Panc1 (cell line): ENCODE measurements around the gene CBX8.
A peak's percentile ranks its signal among the peaks of the same experiment; 100 is the strongest.

ENCODE experiments used
- CTCF ChIP-seq: fragments of 450-650 bp; IDR thresholded peaks from 2 replicates; pipeline ENCODE4 v1.5.1; 2017; ENCODE audit warnings: mild to moderate bottlenecking
- POLR2AphosphoS5 ChIP-seq: IDR thresholded peaks from 2 replicates; pipeline ENCODE4 v1.6.1; 2012; ENCODE audit warnings: mild to moderate bottlenecking, low read depth, low read length, moderate library complexity
- REST ChIP-seq, 2 experiments: IDR thresholded peaks; 2 replicates each; pipeline ENCODE4 v1.6.1; 2011 to 2012; ENCODE audit warnings: low read depth in 2 of 2, control low read depth in 1 of 2, low read length in 1 of 2, mild to moderate bottlenecking in 1 of 2, moderate library complexity in 1 of 2; ENCODE audit not compliant: insufficient read depth in 1 of 2
- SIN3A ChIP-seq: IDR thresholded peaks from 2 replicates; pipeline ENCODE4 v1.6.1; 2012; ENCODE audit warnings: low read depth, mild to moderate bottlenecking, low read length, moderate library complexity, borderline replicate concordance; ENCODE audit not compliant: insufficient read depth

GRCh38 chr17:79808763-79809529, 12.1 kb upstream of the CBX8 start:
- TF ChIP-seq CTCF (peak; percentile 83), POLR2AphosphoS5 (no peak), REST (IDR thresholded peaks at IDR 0.05; ENCODE audit: insufficient read depth in 1 of 2, low read depth in 2 of 2, low read length in 1 of 2) (no peak), SIN3A (no peak)
